ENCODE measurements around the gene MIF.
"Not testable (repeated sequence)": the region's sequence is repeated elsewhere in the genome, so short reads cannot be mapped to it uniquely, and the experiment has no call there.

Gene MIF

GRCh38 chr22:23893945-23894709, at the start of gene MIF:
MIF (plus strand) TSS chr22:23894383; CDS start chr22:23894475, 92 bp downstream.
- FAIRE-seq, result peak; percentile 58
- DNase-seq (ENCODE audit: insufficient read length, low spot score), result peak; percentile 83

- DNase-seq (ENCODE audit: insufficient read length, low spot score) (no peak), FAIRE-seq (no peak)
These were observed 49.4 kb upstream of the MIF start for GRCh38 chr22:23844739-23845202.

GRCh38 chr22:23845265-23846080, 48.7 kb upstream of the MIF start:
- DNase-seq (ENCODE audit: insufficient read length, low spot score) (no peak), FAIRE-seq (no peak)

- FAIRE-seq, result no peak
- DNase-seq (ENCODE audit: insufficient read length, low spot score), result no peak
These were observed 48.1 kb upstream of the MIF start for GRCh38 chr22:23846081-23846469.

GRCh38 chr22:23847310-23847920, 46.8 kb upstream of the MIF start:
- no peak for DNase-seq (ENCODE audit: insufficient read length, low spot score)
- FAIRE-seq, result no peak

GRCh38 chr22:23847991-23848864, 46.0 kb upstream of the MIF start:
- no peak for DNase-seq (ENCODE audit: insufficient read length, low spot score)
- FAIRE-seq, result no peak

- peak; percentile 72 for DNase-seq (ENCODE audit: insufficient read length, low spot score)
- FAIRE-seq, result no peak
These were observed 44.9 kb upstream of the MIF start for GRCh38 chr22:23849009-23850006.

GRCh38 chr22:23850136-23850611, 44.0 kb upstream of the MIF start:
- FAIRE-seq, result no peak

GRCh38 chr22:23856721-23857605, 37.2 kb upstream of the MIF start:
- FAIRE-seq (no peak), DNase-seq (ENCODE audit: insufficient read length, low spot score) (no peak)

More at GRCh38 chr22:23850136-23850611, 44.0 kb upstream of the MIF start:
- DNase-seq (ENCODE audit: insufficient read length, low spot score), result no peak

- FAIRE-seq (peak; percentile 77), DNase-seq (ENCODE audit: insufficient read length, low spot score) (peak; percentile 95)
These were observed 36.3 kb upstream of the MIF start, which contains the start of gene SLC2A11 for GRCh38 chr22:23857606-23858483. SLC2A11 (plus strand) TSS chr22:23857875; CDS start chr22:23858000, 125 bp downstream.

GRCh38 chr22:23858484-23858815, 35.7 kb upstream of the MIF start:
- DNase-seq (ENCODE audit: insufficient read length, low spot score) (no peak), FAIRE-seq (no peak)

GRCh38 chr22:23859201-23859600, 35.0 kb upstream of the MIF start:
- no peak for DNase-seq (ENCODE audit: insufficient read length, low spot score)
- no peak for FAIRE-seq

GRCh38 chr22:23860187-23860586, 34.0 kb upstream of the MIF start:
- FAIRE-seq; DNase-seq (ENCODE audit: insufficient read length, low spot score): not testable (repeated sequence)

- DNase-seq (ENCODE audit: insufficient read length, low spot score) (peak; percentile 61), FAIRE-seq (no peak)
These were observed 32.1 kb upstream of the MIF start for GRCh38 chr22:23862103-23862502.

- DNase-seq (ENCODE audit: insufficient read length, low spot score); FAIRE-seq: not testable (repeated sequence)
These were observed 29.6 kb upstream of the MIF start for GRCh38 chr22:23864499-23865154.

- DNase-seq (ENCODE audit: insufficient read length, low spot score) (no peak), FAIRE-seq (no peak)
These were observed 25.6 kb upstream of the MIF start for GRCh38 chr22:23868580-23868979.
